Activated CD4-positive, alpha-beta T cell treated with anti-CD3 and anti-CD28 coated beads for 36 hours (primary cell): Measurements from ENCODE around the gene NID1. TPM values are rescaled to one million over a fixed set of nuclear protein-coding genes. Genes with fewer than 3 reads are reported as not detected.
A peak's percentile ranks its signal among the peaks of the same experiment; 100 is the strongest.
"Not testable (repeated sequence)": the region's sequence is repeated elsewhere in the genome, so short reads cannot be mapped to it uniquely, and the experiment has no call there.

ENCODE experiments used
- ATAC-seq: fragments of 200-7000 bp; cut with Tn5 transposase; one replicate; pipeline ENCODE4 v1.10.0; 2021; ENCODE audit warnings: mild to moderate bottlenecking, moderate library complexity
- CTCF ChIA-PET: fragments of 350-600 bp; sonication (Branson Sonifier 250); formaldehyde crosslinking; loops from one replicate; lab custom pipeline; 2021; ENCODE audit warnings: antibody characterized with exemption; lab: Charles Lee
- POLR2A ChIA-PET: fragments of 350-600 bp; sonication (Branson Sonifier 250); formaldehyde crosslinking; loops from one replicate; lab custom pipeline; 2021; ENCODE audit warnings: antibody characterized with exemption, inconsistent platforms; lab: Charles Lee
- DNase-seq: peaks from one replicate; pipeline ENCODE4 v3.0.0-alpha.2; 2020
- H3K27ac Mint-ChIP-seq: one replicate; pipeline ENCODE4 v1.8.0; 2021; ENCODE audit warnings: mixed read lengths
- H3K27me3 Mint-ChIP-seq: one replicate; pipeline ENCODE4 v1.8.0; 2021; ENCODE audit warnings: mixed read lengths
- H3K36me3 Mint-ChIP-seq: one replicate; pipeline ENCODE4 v1.8.0; 2021; ENCODE audit warnings: low read depth, mixed read lengths
- H3K4me1 Mint-ChIP-seq: one replicate; pipeline ENCODE4 v1.8.0; 2021; ENCODE audit warnings: mixed read lengths
- H3K4me3 Mint-ChIP-seq: one replicate; pipeline ENCODE4 v1.8.0; 2021; ENCODE audit warnings: mild to moderate bottlenecking, moderate library complexity, mixed read lengths
- H3K9me3 Mint-ChIP-seq: one replicate; pipeline ENCODE4 v1.8.0; 2021; ENCODE audit warnings: low read depth, mixed read lengths
- intact Hi-C, 2 experiments: fragments of 100-400 bp; cut with DNase I in 1 of 2; cut with micrococcal nuclease in 1 of 2; formaldehyde crosslinking; loops; one replicate each; pipeline versions ENCODE4 v1.14.2 to v1.15.1; 2022 to 2024; cut with DNase I, micrococcal nuclease
- total RNA-seq, 2 experiments: library from RNA; stranded (reverse); gene quantifications; one replicate each; pipeline ENCODE4 v1.2.3, GENCODE V29; 2021

NID1 gene
- total RNA-seq, 2 experiments from 2014 or later: 0.07 to 0.14 TPM

DNA sequence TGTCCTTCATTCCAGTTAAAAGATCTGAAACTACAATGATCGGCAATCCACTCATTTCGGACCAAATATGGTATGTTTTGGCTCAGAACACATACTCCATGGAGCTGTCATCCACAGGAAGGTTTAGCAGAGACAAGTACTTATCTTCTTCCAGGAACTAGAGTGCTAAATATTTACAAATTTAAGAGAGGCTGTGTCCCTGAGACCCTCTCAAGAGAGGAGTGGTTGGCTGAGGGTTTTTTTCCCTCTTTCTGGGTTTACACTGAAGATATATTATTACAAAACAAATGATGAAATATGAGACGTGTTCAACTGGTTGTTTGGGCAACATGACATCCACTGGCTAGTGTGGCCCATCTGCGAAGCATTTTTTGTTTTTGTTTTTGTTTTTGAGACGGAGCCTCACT is 25.9 kb upstream of the NID1 start:
- POLR2A ChIA-PET: no interaction called here
- intact Hi-C loops: no loop called here
- Mint-ChIP-seq H3K27me3 (peaks cover 8% of the 10 kb centered on the region), H3K4me3 (no peak overlapping the region), H3K9me3 (no peaks in the 10 kb centered on the region), H3K36me3 (no peaks in the 10 kb centered on the region), H3K27ac (no peak overlapping the region), H3K4me1 (no peaks in the 10 kb centered on the region)
- DNase-seq (no peak), ATAC-seq (no peak)
- CTCF ChIA-PET: interaction anchor here (0.8 kb wide), 1 partner anchor 41 kb away, joined by 3 read pairs; no protein-coding TSS in a partner anchor

DNA sequence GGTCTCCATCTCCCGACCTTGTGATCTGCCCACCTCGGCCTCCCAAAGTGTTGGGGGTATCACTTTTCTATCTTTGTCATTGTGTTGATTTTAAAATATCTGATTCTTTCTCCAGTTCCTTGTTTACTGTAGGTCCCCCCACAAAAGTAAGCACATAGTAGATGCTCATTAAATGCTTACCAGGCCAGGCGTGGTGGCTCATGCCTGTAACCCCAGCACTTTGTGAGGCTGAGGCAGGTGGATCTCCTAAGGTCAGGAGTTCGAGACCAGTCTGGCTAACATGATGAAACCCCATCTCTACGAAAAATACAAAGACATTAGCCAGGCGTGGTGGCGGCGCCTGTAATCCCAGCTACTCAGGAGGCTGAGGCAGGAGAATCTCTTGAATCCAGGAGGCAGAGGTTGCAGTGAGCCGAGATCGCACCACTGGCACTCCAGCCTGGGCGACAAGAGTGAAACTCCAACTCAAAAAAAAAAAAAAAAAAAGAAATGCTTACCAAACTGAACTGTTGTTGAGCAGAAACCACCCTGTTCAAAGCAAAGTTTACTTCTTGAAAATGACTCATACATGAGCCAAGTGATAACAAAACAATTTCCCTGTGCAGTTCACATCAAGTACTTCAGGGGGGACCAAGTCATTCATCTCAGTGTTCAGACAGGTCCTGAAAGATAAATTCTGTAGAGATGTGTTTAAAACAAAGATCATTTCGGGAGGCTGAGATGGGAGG is 24.3 kb upstream of the NID1 start:
- ChIA-PET CTCF (no interaction called here), POLR2A (no interaction called here)
- Mint-ChIP-seq H3K27ac (no peak overlapping the region), H3K9me3 (no peaks in the 10 kb centered on the region), H3K27me3 (peaks cover 8% of the 10 kb centered on the region), H3K36me3 (no peaks in the 10 kb centered on the region), H3K4me3 (no peak overlapping the region), H3K4me1 (no peaks in the 10 kb centered on the region)
- DNase-seq: no peak
- intact Hi-C loops: no loop called here
- ATAC-seq: peak; percentile 68

DNA sequence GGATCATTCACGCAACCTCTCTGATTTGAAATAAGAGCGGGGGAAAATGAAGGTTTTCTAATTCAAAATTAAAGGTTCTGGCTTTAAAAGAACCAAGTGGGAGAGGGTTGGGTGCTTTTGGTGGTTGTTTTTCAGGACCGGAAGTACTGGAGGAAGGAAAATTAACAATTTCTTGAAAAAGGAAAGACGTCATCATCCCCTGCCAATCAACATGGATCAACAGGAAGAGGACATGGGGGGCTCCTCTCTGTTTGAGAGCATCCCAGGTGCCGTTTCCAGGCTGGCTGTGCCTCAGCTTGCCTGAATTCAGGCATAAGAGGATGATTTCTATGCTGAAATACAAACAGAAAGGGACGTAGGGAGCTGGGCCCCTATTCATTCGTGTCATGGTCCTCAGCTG is 21.6 kb upstream of the NID1 start:
- no peaks in the 10 kb centered on the region for H3K36me3 Mint-ChIP-seq
- no peak overlapping the region for H3K4me3 Mint-ChIP-seq
- H3K27ac Mint-ChIP-seq: no peak overlapping the region
- ATAC-seq (no peak), DNase-seq (no peak)
- peaks cover 8% of the 10 kb centered on the region for H3K4me1 Mint-ChIP-seq
- H3K9me3 Mint-ChIP-seq: no peaks in the 10 kb centered on the region
- intact Hi-C loops: no loop called here
- peaks cover 8% of the 10 kb centered on the region for H3K27me3 Mint-ChIP-seq
- POLR2A ChIA-PET: no interaction called here
- CTCF ChIA-PET: interaction anchor here (0.6 to 0.7 kb wide), 2 partner anchors 18 to 330 kb away, joined by 3 read pairs; no protein-coding TSS in a partner anchor

DNA sequence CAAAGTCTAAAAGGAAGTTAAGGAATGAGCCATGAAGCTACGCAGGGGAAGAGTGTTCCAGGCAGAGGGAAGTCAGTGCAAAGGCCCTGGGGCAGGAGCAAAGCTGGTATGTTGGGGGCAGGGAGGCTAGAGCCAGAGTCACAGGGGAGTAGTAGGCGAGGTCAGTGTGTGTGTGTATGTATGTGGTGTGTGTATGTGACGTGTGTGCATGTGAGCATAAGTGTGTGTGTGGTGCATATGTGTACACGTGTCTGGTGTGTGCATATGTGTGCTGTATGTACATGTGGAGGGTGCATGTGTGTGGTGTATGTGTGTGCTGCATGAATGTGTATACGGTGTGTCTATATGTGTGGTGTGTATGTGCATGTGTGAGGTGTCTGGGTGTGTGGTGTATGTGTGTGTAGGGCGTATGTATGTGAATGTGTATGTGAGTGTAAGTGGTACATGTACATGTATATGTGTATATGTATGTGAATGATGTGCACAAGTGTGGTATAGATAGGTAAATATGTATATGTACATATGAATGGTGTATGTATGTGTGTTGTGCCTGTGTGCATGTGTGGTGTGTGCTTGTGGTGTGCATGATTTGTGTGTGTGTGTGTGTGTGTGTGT is 20.8 kb upstream of the NID1 start:
- Mint-ChIP-seq H3K27ac (no peak overlapping the region), H3K4me3 (no peak overlapping the region), H3K4me1 (peaks cover 8% of the 10 kb centered on the region), H3K36me3 (no peaks in the 10 kb centered on the region), H3K9me3 (no peaks in the 10 kb centered on the region), H3K27me3 (peaks cover 8% of the 10 kb centered on the region)
- no peak for DNase-seq
- ChIA-PET POLR2A (interaction anchor here (0.7 kb wide), 1 partner anchor 39 kb away, joined by 3 read pairs; no protein-coding TSS in a partner anchor), CTCF (no interaction called here)
- intact Hi-C loops: no loop called here
- no peak for ATAC-seq

DNA sequence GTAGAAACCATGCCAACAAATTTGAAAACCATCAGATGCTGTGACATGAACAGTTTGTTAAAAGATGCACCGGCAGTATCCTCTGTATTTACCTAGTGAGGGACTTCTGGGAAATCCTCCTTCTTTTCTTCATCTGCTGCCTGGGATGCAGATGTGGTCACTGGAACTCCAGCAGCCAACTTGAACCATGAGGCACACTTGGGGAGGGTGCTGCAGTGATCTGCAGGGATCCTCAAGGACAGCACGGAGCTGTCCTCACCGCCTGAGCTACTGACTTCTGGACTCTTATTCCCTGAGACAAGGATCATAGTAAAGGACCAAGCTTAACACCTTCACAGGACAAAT is 19.5 kb upstream of the NID1 start:
- H3K4me1 Mint-ChIP-seq: peaks cover 8% of the 10 kb centered on the region
- intact Hi-C loops: no loop called here
- no peaks in the 10 kb centered on the region for H3K9me3 Mint-ChIP-seq
- CTCF ChIA-PET: no interaction called here
- H3K27ac Mint-ChIP-seq: no peak overlapping the region
- no peak overlapping the region for H3K4me3 Mint-ChIP-seq
- ATAC-seq (no peak), DNase-seq (no peak)
- no peaks in the 10 kb centered on the region for H3K36me3 Mint-ChIP-seq
- POLR2A ChIA-PET: no interaction called here
- peaks cover 6% of the 10 kb centered on the region for H3K27me3 Mint-ChIP-seq

DNA sequence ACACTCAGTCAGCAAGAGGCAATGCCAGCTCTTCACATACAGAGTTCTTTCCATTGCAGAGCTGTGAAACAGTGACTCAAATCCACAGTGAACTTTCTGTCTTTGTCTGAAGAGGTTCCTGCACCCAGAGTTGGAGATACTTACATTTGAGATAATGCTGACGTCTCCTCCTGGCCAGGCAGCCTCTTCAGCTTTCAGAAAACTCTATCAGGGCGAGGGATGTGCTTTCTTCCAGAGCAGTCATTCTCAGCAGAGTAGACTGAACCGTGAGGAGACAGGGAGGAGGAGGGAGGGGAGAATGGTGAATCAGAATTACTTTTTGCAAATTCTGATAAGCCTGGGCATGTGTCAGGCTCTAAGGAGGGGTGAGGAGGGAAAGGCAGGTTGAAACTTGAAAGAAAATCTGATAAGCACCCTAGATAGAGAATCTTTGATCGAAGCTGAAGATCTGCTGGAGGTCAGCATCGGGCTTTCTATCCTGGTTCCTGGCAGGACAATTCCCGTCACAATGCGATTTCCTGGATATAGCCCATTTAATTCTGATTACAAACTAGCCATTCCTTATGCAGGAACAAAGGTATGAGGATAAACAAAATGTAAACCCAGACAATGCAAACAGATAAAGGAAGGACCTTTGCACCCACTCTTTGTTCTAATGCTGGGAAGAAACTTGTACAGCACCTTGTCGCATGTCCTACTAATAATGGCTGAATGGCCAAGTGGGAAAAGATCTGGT is 18.9 kb upstream of the NID1 start:
- Mint-ChIP-seq H3K27ac (no peak overlapping the region), H3K4me1 (peaks cover 8% of the 10 kb centered on the region), H3K4me3 (no peak overlapping the region), H3K36me3 (no peaks in the 10 kb centered on the region), H3K27me3 (peaks cover 6% of the 10 kb centered on the region), H3K9me3 (no peaks in the 10 kb centered on the region)
- peak; percentile 34 for DNase-seq
- ChIA-PET POLR2A (no interaction called here), CTCF (no interaction called here)
- intact Hi-C loops: no loop called here
- peak; percentile 84 for ATAC-seq

DNA sequence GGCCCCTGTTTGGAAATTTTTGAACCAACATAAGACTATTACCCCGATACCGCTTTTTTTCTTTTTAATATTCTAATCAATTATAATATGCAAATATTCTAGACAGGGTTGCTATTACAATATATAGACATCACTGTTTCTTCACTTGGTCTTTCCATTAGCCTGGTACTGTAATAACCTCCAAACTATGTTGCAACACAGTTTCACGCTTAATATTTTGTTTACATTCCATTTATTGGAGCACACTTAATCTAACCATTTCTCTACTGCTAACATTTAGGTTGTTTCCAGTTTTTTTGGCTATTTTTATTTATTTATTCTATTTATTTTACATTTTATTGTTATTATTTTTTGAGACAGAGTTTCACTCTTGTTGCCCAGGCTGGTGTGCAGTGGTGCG is 17.6 kb upstream of the NID1 start:
- CTCF ChIA-PET: no interaction called here
- no peak overlapping the region for H3K27ac Mint-ChIP-seq
- POLR2A ChIA-PET: no interaction called here
- H3K27me3 Mint-ChIP-seq: peaks cover 6% of the 10 kb centered on the region
- DNase-seq: no peak
- H3K9me3 Mint-ChIP-seq: no peaks in the 10 kb centered on the region
- H3K4me1 Mint-ChIP-seq: peaks cover 8% of the 10 kb centered on the region
- no peak for ATAC-seq
- H3K36me3 Mint-ChIP-seq: no peaks in the 10 kb centered on the region
- H3K4me3 Mint-ChIP-seq: no peak overlapping the region
- intact Hi-C loops: no loop called here

DNA sequence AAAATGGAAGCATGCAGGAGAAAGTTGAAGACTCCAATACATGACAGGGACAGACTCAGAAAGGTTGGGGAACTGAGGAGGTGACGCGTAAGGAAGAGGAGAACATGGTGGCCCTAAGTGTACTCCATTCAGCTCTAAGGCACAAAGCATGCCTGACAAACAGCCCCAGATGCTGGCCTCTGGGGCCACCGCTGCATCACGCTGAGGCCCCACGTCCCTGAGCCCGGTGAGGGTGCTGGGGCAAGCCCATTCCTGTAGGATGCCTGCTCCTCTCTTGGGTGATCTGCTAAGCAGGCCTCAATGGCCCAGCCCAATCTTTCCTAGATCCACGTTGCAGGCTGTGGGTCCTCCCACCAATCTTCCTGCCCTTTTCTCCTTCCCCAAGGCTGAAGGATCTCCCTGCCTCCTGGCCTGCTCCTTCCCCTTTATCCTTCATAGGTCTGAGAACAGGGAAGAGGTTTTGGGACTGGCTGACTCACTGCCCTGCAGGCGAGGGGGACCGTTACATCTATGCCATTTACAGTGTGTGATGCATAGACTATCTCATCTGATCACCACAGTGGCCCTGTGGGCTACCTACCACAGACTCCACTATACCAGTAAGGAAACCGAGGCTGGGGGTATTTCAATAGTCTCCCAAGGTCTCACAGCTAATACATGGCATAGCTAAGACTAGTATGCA is 16.8 kb upstream of the NID1 start:
- intact Hi-C loops: no loop called here
- POLR2A ChIA-PET: no interaction called here
- CTCF ChIA-PET: no interaction called here
- no peak for ATAC-seq
- Mint-ChIP-seq H3K27ac (no peak overlapping the region), H3K36me3 (no peaks in the 10 kb centered on the region), H3K9me3 (no peaks in the 10 kb centered on the region), H3K4me3 (no peak overlapping the region), H3K27me3 (peaks cover 6% of the 10 kb centered on the region), H3K4me1 (peaks cover 8% of the 10 kb centered on the region)
- no peak for DNase-seq

DNA sequence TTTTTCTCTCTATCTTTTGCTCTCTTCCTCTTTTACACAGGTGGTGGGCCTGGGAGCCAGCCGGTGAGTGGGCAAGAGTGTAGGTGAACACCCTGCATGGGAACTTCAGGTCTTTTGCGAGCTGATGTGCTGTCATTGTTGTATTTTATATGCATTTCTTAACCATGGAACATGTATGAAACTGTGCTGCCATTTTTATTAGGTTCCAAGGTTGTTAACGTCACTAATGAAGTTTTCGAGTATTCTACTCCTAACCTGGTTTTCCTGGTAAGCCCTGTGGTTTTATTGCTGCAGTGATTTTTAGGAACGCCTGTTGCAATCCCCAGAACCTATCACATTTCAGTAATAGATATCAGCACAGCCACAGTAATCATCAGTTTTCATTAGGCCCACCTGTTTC is 14.8 kb upstream of the NID1 start:
- intact Hi-C loops: no loop called here
- peaks cover 8% of the 10 kb centered on the region for H3K4me1 Mint-ChIP-seq
- no peaks in the 10 kb centered on the region for H3K9me3 Mint-ChIP-seq
- H3K27me3 Mint-ChIP-seq: peaks cover 2% of the 10 kb centered on the region
- ATAC-seq: no peak
- no peaks in the 10 kb centered on the region for H3K36me3 Mint-ChIP-seq
- no peak for DNase-seq
- H3K27ac Mint-ChIP-seq: no peak overlapping the region
- POLR2A ChIA-PET: no interaction called here
- H3K4me3 Mint-ChIP-seq: no peak overlapping the region
- CTCF ChIA-PET: no interaction called here

DNA sequence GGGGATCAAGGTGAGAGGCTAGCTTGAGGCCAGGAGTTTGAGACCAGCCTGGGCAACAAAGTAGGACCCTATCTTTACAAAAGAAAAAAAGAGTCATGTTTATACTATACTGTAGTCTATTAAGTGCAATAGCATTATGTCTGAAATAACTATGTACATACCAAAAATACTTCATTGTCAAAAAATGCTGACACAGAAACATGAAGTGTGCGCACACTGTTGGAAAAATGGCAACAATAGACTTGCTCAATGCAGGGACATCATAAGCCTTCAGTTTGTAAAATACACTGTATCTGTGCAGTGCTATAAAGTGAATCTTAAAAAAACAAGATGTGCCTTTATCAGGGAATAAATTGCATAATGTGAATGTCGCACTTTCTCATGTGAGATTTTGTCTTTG is 14.1 kb upstream of the NID1 start:
- DNase-seq: no peak
- Mint-ChIP-seq H3K4me1 (peaks cover 8% of the 10 kb centered on the region), H3K27ac (no peak overlapping the region), H3K9me3 (no peaks in the 10 kb centered on the region), H3K36me3 (no peaks in the 10 kb centered on the region), H3K27me3 (no peaks in the 10 kb centered on the region), H3K4me3 (no peak overlapping the region)
- ATAC-seq: no peak
- intact Hi-C loops: no loop called here
- ChIA-PET CTCF (no interaction called here), POLR2A (no interaction called here)

DNA sequence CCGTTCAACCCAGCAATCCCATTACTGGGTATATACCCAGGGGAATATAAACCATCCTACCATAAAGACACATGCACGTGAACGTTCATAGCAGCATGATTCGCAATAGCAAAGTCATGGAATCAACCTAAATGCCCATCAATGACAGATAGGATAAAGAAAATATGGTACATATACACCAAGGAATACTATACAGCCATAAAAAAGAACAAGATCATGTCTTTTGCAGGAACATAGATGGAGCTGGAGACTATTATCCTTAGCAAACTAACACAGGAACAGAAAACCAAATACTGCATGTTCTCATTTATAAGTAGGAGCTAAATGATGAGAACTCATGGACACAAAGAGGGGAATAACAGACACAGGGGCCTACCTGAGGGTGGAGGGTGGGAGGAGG is 13.2 kb upstream of the NID1 start:
- H3K36me3 Mint-ChIP-seq, H3K4me1 Mint-ChIP-seq, ATAC-seq, H3K27ac Mint-ChIP-seq, DNase-seq, H3K4me3 Mint-ChIP-seq, POLR2A ChIA-PET, intact Hi-C loops, H3K27me3 Mint-ChIP-seq, H3K9me3 Mint-ChIP-seq: not testable (repeated sequence)
- CTCF ChIA-PET: interaction anchor here (1.0 kb wide), 1 partner anchor 564 kb away, joined by 3 read pairs; no protein-coding TSS in a partner anchor
